Activated naive CD8-positive, alpha-beta T cell treated with anti-CD3 and anti-CD28 coated beads, Interleukin-2, amount 10 ng/mL, durations not matched to agents 7 days and 5 days (primary cell): ENCODE results near the gene NFATC1. TPM values are rescaled to one million over a fixed set of nuclear protein-coding genes. Genes with fewer than 3 reads are reported as not detected.

Source experiments
- ATAC-seq: fragments of 150-1000 bp; cut with Tn5 transposase; one replicate; pipeline ENCODE4 v1.10.0; 2021; ENCODE audit warnings: low read depth, moderate library complexity
- POLR2A ChIA-PET: fragments of 350-600 bp; sonication (Branson Sonifier 250); formaldehyde crosslinking; loops from one replicate; lab custom pipeline; 2021; ENCODE audit warnings: antibody characterized with exemption; lab: Charles Lee
- DNase-seq: peaks from one replicate; pipeline ENCODE4 v3.0.0; 2021
- H3K27ac Mint-ChIP-seq: one replicate; pipeline ENCODE4 v1.8.0; 2022; ENCODE audit warnings: mild to moderate bottlenecking, mixed read lengths
- H3K27me3 Mint-ChIP-seq: one replicate; pipeline ENCODE4 v1.8.0; 2022; ENCODE audit warnings: mild to moderate bottlenecking, moderate library complexity, mixed read lengths
- H3K36me3 Mint-ChIP-seq: one replicate; pipeline ENCODE4 v1.8.0; 2021; ENCODE audit warnings: mild to moderate bottlenecking, mixed read lengths
- H3K4me1 Mint-ChIP-seq: one replicate; pipeline ENCODE4 v1.8.0; 2021; ENCODE audit warnings: mixed read lengths
- H3K4me3 Mint-ChIP-seq: one replicate; pipeline ENCODE4 v1.8.0; 2022; ENCODE audit warnings: mild to moderate bottlenecking, moderate library complexity, mixed read lengths
- H3K9me3 Mint-ChIP-seq: one replicate; pipeline ENCODE4 v1.8.0; 2021; ENCODE audit warnings: mixed read lengths
- total RNA-seq, 2 experiments: library from RNA; stranded (reverse); gene quantifications; one replicate each; pipeline ENCODE4 v1.2.3, GENCODE V29; 2021

Gene NFATC1
- total RNA-seq, 2 experiments from 2014 or later: 46.9 to 50.8 TPM

- DNase-seq (no peak), ATAC-seq (no peak)
- Mint-ChIP-seq H3K27me3 (peaks cover 30% of the 10 kb centered on the region), H3K27ac (no peak overlapping the region), H3K9me3 (no peaks in the 10 kb centered on the region), H3K4me1 (peaks cover 6% of the 10 kb centered on the region), H3K36me3 (no peaks in the 10 kb centered on the region), H3K4me3 (no peak overlapping the region)
- POLR2A ChIA-PET: no interaction called here
Measured at GRCh38 chr18:79387214-79387613, 8.5 kb upstream of the NFATC1 start.

- no peak for ATAC-seq
- POLR2A ChIA-PET: no interaction called here
- no peaks in the 10 kb centered on the region for H3K9me3 Mint-ChIP-seq
Measured at GRCh38 chr18:79387615-79388014, 8.1 kb upstream of the NFATC1 start.

GRCh38 chr18:79388043-79388442 lies 7.7 kb upstream of the NFATC1 start:
- Mint-ChIP-seq H3K4me1 (peaks cover 9% of the 10 kb centered on the region), H3K27me3 (peaks cover 37% of the 10 kb centered on the region), H3K27ac (no peak overlapping the region), H3K9me3 (no peaks in the 10 kb centered on the region), H3K4me3 (no peak overlapping the region), H3K36me3 (no peaks in the 10 kb centered on the region)
- peak; percentile 27 for ATAC-seq
- POLR2A ChIA-PET: no interaction called here
- DNase-seq: no peak

More at GRCh38 chr18:79387615-79388014, 8.1 kb upstream of the NFATC1 start:
- Mint-ChIP-seq H3K4me1 (peaks cover 6% of the 10 kb centered on the region), H3K36me3 (no peaks in the 10 kb centered on the region), H3K27ac (no peak overlapping the region), H3K27me3 (peaks cover 34% of the 10 kb centered on the region), H3K4me3 (no peak overlapping the region)
- DNase-seq: no peak

- H3K4me3 Mint-ChIP-seq: no peak overlapping the region
- POLR2A ChIA-PET: no interaction called here
Measured at GRCh38 chr18:79389689-79390088, 6.0 kb upstream of the NFATC1 start.

GRCh38 chr18:79392226-79392625 lies 3.5 kb upstream of the NFATC1 start:
- POLR2A ChIA-PET: interaction anchor here (0.7 kb wide), 2 partner anchors 313 to 572 kb away, joined by 4 read pairs; partner anchors contain the start of gene HSBP1L1

More at GRCh38 chr18:79389689-79390088, 6.0 kb upstream of the NFATC1 start:
- H3K36me3 Mint-ChIP-seq: no peaks in the 10 kb centered on the region
- peaks cover 13% of the 10 kb centered on the region for H3K4me1 Mint-ChIP-seq
- no peak overlapping the region for H3K27ac Mint-ChIP-seq
- DNase-seq (no peak), ATAC-seq (no peak)
- H3K27me3 Mint-ChIP-seq: peaks cover 37% of the 10 kb centered on the region
- H3K9me3 Mint-ChIP-seq: no peaks in the 10 kb centered on the region

GRCh38 chr18:79393181-79393634 lies 2.5 kb upstream of the NFATC1 start:
- ATAC-seq (no peak), DNase-seq (no peak)
- Mint-ChIP-seq H3K9me3 (no peaks in the 10 kb centered on the region), H3K27me3 (peaks cover 32% of the 10 kb centered on the region), H3K4me1 (peaks cover 12% of the 10 kb centered on the region), H3K4me3 (peak overlapping the region; percentile 87), H3K27ac (no peak overlapping the region), H3K36me3 (no peaks in the 10 kb centered on the region)
- POLR2A ChIA-PET: interaction anchor here (0.8 to 1.3 kb wide), 3 partner anchors 9 to 177 kb away, joined by 3 to 4 read pairs (median 3); no protein-coding TSS in a partner anchor

More at GRCh38 chr18:79392226-79392625, 3.5 kb upstream of the NFATC1 start:
- Mint-ChIP-seq H3K4me1 (peaks cover 14% of the 10 kb centered on the region), H3K9me3 (no peaks in the 10 kb centered on the region), H3K36me3 (no peaks in the 10 kb centered on the region), H3K27ac (no peak overlapping the region), H3K4me3 (no peak overlapping the region), H3K27me3 (peaks cover 39% of the 10 kb centered on the region)
- DNase-seq: no peak
- ATAC-seq: no peak

- Mint-ChIP-seq H3K27me3 (peaks cover 28% of the 10 kb centered on the region), H3K4me1 (peaks cover 13% of the 10 kb centered on the region), H3K4me3 (peak overlapping the region; percentile 87), H3K36me3 (no peaks in the 10 kb centered on the region), H3K9me3 (no peaks in the 10 kb centered on the region), H3K27ac (no peak overlapping the region)
- peak; percentile 60 for DNase-seq
- POLR2A ChIA-PET: interaction anchor here (0.8 to 1.3 kb wide), 3 partner anchors 9 to 177 kb away, joined by 3 to 4 read pairs (median 3); no protein-coding TSS in a partner anchor
- ATAC-seq: peak; percentile 17
Measured at GRCh38 chr18:79393635-79394533, 1.8 kb upstream of the NFATC1 start.

GRCh38 chr18:79394534-79395307 lies 1.0 kb upstream of the NFATC1 start:
- POLR2A ChIA-PET: interaction anchor here (1.8 kb wide), 1 partner anchor 129 kb away, joined by 7 read pairs; no protein-coding TSS in a partner anchor
- Mint-ChIP-seq H3K4me3 (peak overlapping the region; percentile 73), H3K9me3 (no peaks in the 10 kb centered on the region), H3K27ac (no peak overlapping the region), H3K36me3 (no peaks in the 10 kb centered on the region), H3K4me1 (peaks cover 15% of the 10 kb centered on the region), H3K27me3 (peaks cover 19% of the 10 kb centered on the region)
- DNase-seq: peak; percentile 64
- ATAC-seq: peak; percentile 3

GRCh38 chr18:79395308-79395640 lies 456 bp upstream of the NFATC1 start:
- POLR2A ChIA-PET: interaction anchor here (1.8 to 2.0 kb wide), 2 partner anchors 10 to 129 kb away, joined by 7 to 8 read pairs; no protein-coding TSS in a partner anchor

GRCh38 chr18:79396431-79397246 lies 909 bp downstream of the NFATC1 start:
- Mint-ChIP-seq H3K4me3 (peak overlapping the region; percentile 70), H3K27me3 (peaks cover 12% of the 10 kb centered on the region), H3K27ac (no peak overlapping the region), H3K36me3 (peaks cover 4% of the 10 kb centered on the region), H3K9me3 (no peaks in the 10 kb centered on the region), H3K4me1 (peaks cover 17% of the 10 kb centered on the region)
- DNase-seq: peak; percentile 76
- POLR2A ChIA-PET: interaction anchor here (1.0 to 3.4 kb wide), 5 partner anchors 9 to 133 kb away, joined by 3 to 21 read pairs (median 7); no protein-coding TSS in a partner anchor
- peak; percentile 19 for ATAC-seq

More at GRCh38 chr18:79395308-79395640, 456 bp upstream of the NFATC1 start:
- Mint-ChIP-seq H3K36me3 (no peaks in the 10 kb centered on the region), H3K27ac (no peak overlapping the region), H3K9me3 (no peaks in the 10 kb centered on the region), H3K4me1 (peaks cover 15% of the 10 kb centered on the region), H3K4me3 (peak overlapping the region; percentile 73), H3K27me3 (peaks cover 19% of the 10 kb centered on the region)
- ATAC-seq: no peak
- no peak for DNase-seq

- peaks cover 4% of the 10 kb centered on the region for H3K36me3 Mint-ChIP-seq
- H3K27ac Mint-ChIP-seq: no peak overlapping the region
- H3K4me1 Mint-ChIP-seq: peaks cover 17% of the 10 kb centered on the region
- peaks cover 8% of the 10 kb centered on the region for H3K27me3 Mint-ChIP-seq
- ATAC-seq: no peak
- H3K4me3 Mint-ChIP-seq: peak overlapping the region; percentile 19
- POLR2A ChIA-PET: interaction anchor here (1.3 to 3.4 kb wide), 4 partner anchors 8 to 282 kb away, joined by 3 to 21 read pairs (median 6); no protein-coding TSS in a partner anchor
- DNase-seq: no peak
- no peaks in the 10 kb centered on the region for H3K9me3 Mint-ChIP-seq
Measured at GRCh38 chr18:79397247-79397829, 1.6 kb downstream of the NFATC1 start.
